Measurements from ENCODE around the gene UBIAD1.

- no peak for TF ChIP-seq CTCF (conservative IDR thresholded peaks at IDR 0.05 in 1 of 2, IDR thresholded peaks at IDR 0.05 in 1 of 2; ENCODE audit: extremely low read depth in 1 of 2, insufficient read depth in 1 of 2, low read depth in 1 of 2, low read length in 2 of 2)
- TF ChIP-seq EZH2 (IDR thresholded peaks at IDR 0.05; ENCODE audit: borderline replicate concordance, low read length) = no peak
These were observed 35.6 kb upstream of the UBIAD1 start for GRCh38 chr1:11237356-11237755.

Measured in mammary epithelial cell (primary cell).